GM13976 (cell line): ENCODE results near the gene GPR141.

Experiments used
- DNase-seq: peaks from one replicate; pipeline ENCODE4 v3.0.0; 2012; ENCODE audit warnings: low spot score
- in situ Hi-C: fragments of 300-500 bp; cut with MboI; formaldehyde crosslinking; loops from one replicate; pipeline ENCODE4 v1.12.0; 2022; ENCODE audit warnings: low sequenced_read_pairs, mixed read lengths, inconsistent platforms; ENCODE audit not compliant: unreplicated experiment
- TF ChIP-seq, protein P1 (sequence below): IDR thresholded peaks from 2 replicates; pipeline ENCODE4 v1.5.1; 2012; ENCODE audit warnings: borderline replicate concordance, mild to moderate bottlenecking; ENCODE audit not compliant: insufficient read depth; ENCODE audit errors: extremely low read depth, missing control alignments, control extremely low read depth

GPR141 gene, protein sequence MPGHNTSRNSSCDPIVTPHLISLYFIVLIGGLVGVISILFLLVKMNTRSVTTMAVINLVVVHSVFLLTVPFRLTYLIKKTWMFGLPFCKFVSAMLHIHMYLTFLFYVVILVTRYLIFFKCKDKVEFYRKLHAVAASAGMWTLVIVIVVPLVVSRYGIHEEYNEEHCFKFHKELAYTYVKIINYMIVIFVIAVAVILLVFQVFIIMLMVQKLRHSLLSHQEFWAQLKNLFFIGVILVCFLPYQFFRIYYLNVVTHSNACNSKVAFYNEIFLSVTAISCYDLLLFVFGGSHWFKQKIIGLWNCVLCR

DNA sequence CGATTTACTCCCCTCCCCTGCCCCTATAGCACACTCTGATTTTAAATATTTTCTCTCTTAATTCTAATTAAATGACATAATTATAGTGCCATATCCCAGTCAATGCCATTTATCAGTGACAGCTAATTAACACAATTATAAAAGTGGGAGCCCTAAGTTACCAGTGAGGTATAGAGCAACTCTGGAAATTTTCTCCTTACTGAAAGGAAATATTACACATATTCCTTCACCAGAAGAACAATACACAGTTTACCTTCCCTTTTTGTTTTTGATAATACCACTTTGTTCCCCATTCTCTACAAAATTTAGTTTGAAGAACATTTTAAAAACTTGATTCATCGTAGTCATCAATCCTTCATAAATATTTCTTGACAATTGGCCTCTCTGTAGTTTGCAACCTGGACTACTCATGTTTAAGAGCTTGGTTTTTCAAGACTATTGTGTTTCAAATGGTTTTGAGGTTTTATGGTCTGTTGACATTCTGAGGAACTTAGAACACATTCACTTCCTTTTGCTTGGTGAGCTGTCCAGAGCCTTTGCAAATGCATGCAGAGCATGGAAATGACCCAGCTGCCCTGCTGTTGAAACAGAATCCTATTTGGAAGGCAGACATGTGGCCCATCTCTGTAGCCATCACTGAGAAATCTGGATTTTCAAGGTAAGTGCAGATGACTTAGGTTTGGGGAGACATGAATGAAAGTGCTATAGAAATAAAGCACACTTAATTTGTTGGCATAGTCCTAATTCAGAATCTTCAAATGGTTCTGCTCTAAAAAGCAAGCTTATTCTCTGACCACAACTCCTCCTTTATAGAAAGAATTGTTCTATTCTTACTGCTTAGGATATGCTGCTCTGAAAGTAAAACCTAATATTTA, at the start of gene GPR141:
Gene GPR141 (plus strand): TSS at position 521 of the 875 bp plus-strand sequence. CDS start 56,628 bp downstream, outside the sequence.
- DNase-seq, result peak; percentile 47
- TF ChIP-seq, protein P1, sequence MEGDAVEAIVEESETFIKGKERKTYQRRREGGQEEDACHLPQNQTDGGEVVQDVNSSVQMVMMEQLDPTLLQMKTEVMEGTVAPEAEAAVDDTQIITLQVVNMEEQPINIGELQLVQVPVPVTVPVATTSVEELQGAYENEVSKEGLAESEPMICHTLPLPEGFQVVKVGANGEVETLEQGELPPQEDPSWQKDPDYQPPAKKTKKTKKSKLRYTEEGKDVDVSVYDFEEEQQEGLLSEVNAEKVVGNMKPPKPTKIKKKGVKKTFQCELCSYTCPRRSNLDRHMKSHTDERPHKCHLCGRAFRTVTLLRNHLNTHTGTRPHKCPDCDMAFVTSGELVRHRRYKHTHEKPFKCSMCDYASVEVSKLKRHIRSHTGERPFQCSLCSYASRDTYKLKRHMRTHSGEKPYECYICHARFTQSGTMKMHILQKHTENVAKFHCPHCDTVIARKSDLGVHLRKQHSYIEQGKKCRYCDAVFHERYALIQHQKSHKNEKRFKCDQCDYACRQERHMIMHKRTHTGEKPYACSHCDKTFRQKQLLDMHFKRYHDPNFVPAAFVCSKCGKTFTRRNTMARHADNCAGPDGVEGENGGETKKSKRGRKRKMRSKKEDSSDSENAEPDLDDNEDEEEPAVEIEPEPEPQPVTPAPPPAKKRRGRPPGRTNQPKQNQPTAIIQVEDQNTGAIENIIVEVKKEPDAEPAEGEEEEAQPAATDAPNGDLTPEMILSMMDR, result no peak
- in situ Hi-C loops, result no loop called here

DNA sequence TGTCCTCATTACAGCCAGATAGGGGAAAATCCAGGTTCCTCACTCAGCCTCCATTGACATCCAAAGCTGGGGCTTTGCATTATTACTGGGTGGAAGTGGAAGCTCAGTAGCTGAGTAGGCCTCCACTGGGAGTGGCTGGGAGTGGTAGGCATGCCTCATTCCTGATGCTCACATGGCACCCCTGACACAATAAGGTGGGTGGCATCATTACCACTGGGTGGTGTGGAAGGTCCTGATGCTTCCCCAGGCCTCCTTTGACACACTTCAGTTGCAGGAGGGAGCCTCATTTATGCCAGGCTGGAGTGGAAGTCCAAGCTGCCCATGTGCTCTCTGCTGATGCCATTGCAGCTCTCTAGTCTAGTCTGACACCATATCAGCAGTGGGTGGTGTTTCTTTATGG, 48.2 kb upstream of the GPR141 start:
- in situ Hi-C loops, result loop anchor here (25.0 kb wide), 1 partner anchor 202 kb away; the partner anchor contains the start of gene NME8
- TF ChIP-seq, protein P1, result no peak
- DNase-seq, result no peak

DNA sequence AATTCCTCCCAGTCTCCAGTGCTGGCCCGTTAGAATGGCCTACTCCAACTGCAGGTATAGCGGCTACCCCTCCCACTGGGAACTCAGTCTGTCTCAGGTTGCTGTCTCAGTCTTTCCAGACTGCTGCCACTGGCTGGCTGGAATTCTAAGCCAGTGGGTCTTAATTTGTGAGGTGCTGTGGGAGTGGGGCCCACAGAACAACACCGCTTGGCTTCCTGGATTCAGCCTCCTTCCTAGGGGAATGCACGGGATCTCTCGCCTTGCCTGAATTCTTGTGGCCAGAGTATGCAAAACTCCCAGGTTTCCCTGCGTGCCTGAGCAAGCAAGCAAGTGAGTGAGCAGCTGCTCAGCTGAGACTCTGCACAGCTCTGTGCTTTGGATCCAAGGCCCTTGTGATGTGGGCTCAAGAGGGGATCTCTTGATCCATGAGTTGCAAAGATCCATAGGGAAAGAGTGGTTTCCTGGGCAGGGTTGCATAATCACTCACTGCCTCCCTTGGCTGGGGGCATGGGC, 41.5 kb upstream of the GPR141 start:
- TF ChIP-seq, protein P1, result no peak
- in situ Hi-C loops, result loop anchor here (25.0 kb wide), 1 partner anchor 195 kb away; the partner anchor contains the start of gene NME8
- DNase-seq, result no peak

DNA sequence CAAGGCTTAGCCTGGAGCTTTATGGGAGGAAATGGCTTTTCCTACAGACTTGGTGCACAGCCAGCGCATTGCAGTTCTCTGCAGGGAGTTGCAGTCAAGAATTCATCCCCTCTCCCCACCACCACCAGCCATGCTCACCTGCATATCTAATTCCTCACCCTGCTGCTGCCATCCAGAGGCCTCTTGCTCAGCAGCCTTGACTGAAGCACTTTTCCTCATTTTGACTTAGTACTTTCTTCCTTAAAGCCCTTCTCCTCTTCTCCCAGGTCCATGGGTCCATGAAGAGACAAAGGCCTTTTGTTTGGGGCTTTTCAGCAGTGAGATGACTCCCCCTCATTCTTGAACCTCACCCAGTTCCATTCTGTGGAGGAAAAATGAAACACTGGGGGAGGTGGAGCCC, 39.7 kb upstream of the GPR141 start:
- in situ Hi-C loops, result loop anchor here (25.0 kb wide), 1 partner anchor 193 kb away; the partner anchor contains the start of gene NME8
- TF ChIP-seq, protein P1, result no peak

DNA sequence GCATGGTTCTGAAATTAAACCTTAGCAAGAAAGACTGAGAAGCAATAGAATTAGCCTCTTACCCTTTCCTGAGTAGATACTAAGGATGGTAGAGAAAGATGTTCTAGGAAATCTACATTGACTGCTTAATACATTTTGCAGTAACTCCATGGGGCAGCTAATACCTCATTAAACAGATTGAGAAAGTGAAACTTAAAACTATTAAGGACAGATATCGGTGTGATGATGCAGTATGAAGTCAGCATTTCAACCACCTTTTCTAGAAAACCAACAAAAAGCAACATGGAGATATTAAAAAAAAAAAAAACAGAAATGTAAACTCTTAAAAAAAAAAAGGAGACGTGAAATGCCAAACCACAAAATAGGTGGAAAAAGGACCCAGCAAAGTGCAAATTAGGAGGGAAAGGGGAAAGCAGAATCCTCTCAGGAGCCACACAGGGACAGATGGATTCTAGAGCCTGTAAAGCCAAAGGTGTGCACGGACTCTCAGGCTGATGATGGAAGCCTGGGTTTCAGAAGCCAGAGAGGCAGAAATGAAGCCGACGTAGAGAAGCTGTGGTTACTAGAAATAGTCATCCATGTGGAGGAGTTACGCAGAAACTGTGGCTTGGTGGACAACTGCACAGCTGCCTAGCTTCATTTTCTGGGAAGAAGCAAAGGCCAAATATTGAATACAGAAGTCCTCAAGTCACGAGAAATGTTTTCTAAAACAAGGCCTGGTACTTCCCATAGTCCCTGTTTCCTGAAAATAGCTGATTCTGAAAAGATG, 38.1 kb upstream of the GPR141 start:
- in situ Hi-C loops, result loop anchor here (25.0 kb wide), 1 partner anchor 192 kb away; the partner anchor contains the start of gene NME8
- peak; percentile 21 for DNase-seq
- TF ChIP-seq, protein P1, result no peak

More for the DNA sequence above, 39.7 kb upstream of the GPR141 start:
- no peak for DNase-seq

DNA sequence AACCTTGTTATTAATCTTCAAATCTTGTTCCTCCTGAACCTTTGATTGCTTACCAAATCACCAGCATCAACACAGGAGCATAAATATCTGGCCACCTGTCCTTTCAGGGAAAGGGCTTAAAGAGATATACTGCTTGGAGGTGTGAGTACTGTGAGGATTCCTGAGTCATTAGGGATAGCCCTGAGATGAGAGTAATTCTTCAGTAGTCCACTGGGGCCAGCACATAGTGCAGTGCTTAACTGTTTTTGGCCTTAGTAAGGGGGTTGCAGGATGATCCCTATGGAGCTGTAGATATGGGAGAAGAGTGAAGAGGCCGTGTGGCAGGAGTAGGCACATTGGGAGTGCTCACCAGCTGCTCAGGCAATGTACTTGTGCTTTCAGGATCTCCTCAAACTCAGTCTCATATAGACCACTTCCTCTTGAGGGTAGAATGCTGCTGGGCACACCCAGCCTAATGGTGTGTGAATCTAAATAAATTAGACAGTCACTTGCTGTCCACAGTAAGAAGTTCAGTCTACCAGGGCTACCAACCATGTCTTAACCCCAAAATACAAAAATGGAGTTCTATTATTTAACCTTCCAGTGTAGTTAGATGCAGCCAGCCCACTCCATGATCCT, 26.5 kb upstream of the GPR141 start:
- in situ Hi-C loops, result no loop called here
- no peak for DNase-seq
- TF ChIP-seq, protein P1, result no peak
